Kidney (tissue), 14 donors: ENCODE results near the gene PANX1. TPM values are rescaled to one million over a fixed set of nuclear protein-coding genes. Genes with fewer than 3 reads are reported as not detected.
A peak's percentile ranks its signal among the peaks of the same experiment; 100 is the strongest.

Experiments
- DNase-seq, 5 donors: peaks; one replicate each; pipeline ENCODE4 v3.0.0-alpha.2; 2013 to 2020
- FAIRE-seq: peaks from 2 replicates; lab custom pipeline; 2012; peaks lifted over from hg19 to GRCh38; lab: Jason Lieb, UNC
- H3K27ac ChIP-seq, 2 donors: one replicate each; pipeline ENCODE4 v1.7.0; 2013; ENCODE audit warnings: low read depth in 2 of 2, low read length in 2 of 2, inconsistent platforms in 1 of 2
- H3K27me3 ChIP-seq: one replicate; pipeline ENCODE4 v1.7.1; 2013; ENCODE audit warnings: low read length, inconsistent platforms; ENCODE audit not compliant: control insufficient read depth, insufficient read depth
- H3K36me3 ChIP-seq, 3 donors: one replicate each; pipeline versions ENCODE4 v1.7.0 to v1.7.1; 2013; ENCODE audit warnings: low read length in 3 of 3, control low read depth in 1 of 3, inconsistent platforms in 1 of 3; ENCODE audit not compliant: insufficient read depth in 3 of 3, control insufficient read depth in 2 of 3
- H3K4me1 ChIP-seq, 3 donors: one replicate each; pipeline versions ENCODE4 v1.7.0 to v1.7.1; 2013; ENCODE audit warnings: low read length in 3 of 3, inconsistent platforms in 1 of 3, low read depth in 1 of 3; ENCODE audit not compliant: control insufficient read depth in 2 of 3, insufficient read depth in 2 of 3
- H3K4me3 ChIP-seq, 3 donors: one replicate each; pipeline versions ENCODE4 v1.7.0 to v1.8.1; 2013; ENCODE audit warnings: low read length in 3 of 3, control low read depth in 1 of 3, inconsistent platforms in 1 of 3
- H3K9ac ChIP-seq, 3 donors: one replicate each; pipeline versions ENCODE4 v1.7.0 to v1.7.1; 2013; ENCODE audit warnings: low read length in 3 of 3, control low read depth in 1 of 3, inconsistent platforms in 1 of 3
- H3K9me3 ChIP-seq, 3 donors: one replicate each; pipeline versions ENCODE4 v1.7.0 to v1.7.1; 2013; ENCODE audit warnings: low read length in 3 of 3, control low read depth in 1 of 3, inconsistent platforms in 1 of 3; ENCODE audit not compliant: control insufficient read depth in 2 of 3, insufficient read depth in 1 of 3
- intact Hi-C: fragments of 100-400 bp; cut with DNase I; formaldehyde crosslinking; loops from one replicate; pipeline ENCODE4 v1.11.1; 2022
- polyA plus RNA-seq: library from polyadenylated mRNA; stranded (reverse); fragments of 350-450 nt; fragmentation: Illumina TruSeq; extraction: RNeasy Lipid Tissue Mini Kit (QIAGEN cat#74804); gene quantifications from one replicate; pipeline ENCODE4 v1.2.3, GENCODE V29; 2014; ENCODE audit warnings: low read depth, low replicate concordance; ENCODE audit not compliant: insufficient read depth
- total RNA-seq: library from RNA; stranded (reverse); fragmentation: NEBNext Ultra II Directional; extraction: Animal tissue kit (Norgen Biotek cat#: 25700); gene quantifications from one replicate; pipeline ENCODE4 v1.2.1, GENCODE V29; 2021
- TF ChIP-seq, protein P1 (sequence below): IDR thresholded peaks from 3 replicates; pipeline ENCODE4 v1.5.1; 2012; ENCODE audit warnings: mild to moderate bottlenecking, moderate library complexity, borderline replicate concordance; ENCODE audit not compliant: insufficient read depth; ENCODE audit errors: extremely low read depth
- donor health status: control.
- donor health status: control.
- donor health status: control.
- donor health status: control.
- donor health status: control.
- donor health status: DM: yes; HTN: yes; CAD: no.
- donor health status: Normal renal cell carcinoma (clear cell type).

PANX1 gene
- total and polyA plus RNA-seq, 2 donors from 2014 or later, result 5.3 to 13.9 TPM

DNA sequence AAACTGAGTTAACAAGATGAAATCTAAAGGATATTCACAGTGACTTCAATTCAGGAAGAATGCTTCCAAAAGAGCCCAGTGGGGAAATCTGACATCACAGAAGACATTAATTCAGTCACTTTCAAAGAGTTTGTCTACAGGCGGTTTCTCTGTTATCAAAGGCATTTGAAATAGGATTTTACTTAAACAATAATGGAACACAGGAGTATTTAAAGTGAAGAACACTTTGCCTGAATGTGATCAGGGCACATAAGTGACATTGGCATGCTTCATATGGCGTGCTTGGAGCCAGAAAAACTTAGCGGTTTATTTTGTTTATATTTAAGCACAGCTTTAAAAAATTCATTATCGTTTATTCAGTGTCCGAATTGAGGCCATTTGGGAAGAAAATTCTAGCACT is 52.9 kb downstream of the PANX1 start:
- Histone ChIP-seq H3K9me3 (no peaks in the 10 kb centered on the region), H3K9ac (no peak overlapping the region), H3K4me1 (peaks cover 0 to 3% (median 2%) of the 10 kb centered on the region in 3 donors), H3K4me3 (no peak overlapping the region), H3K36me3 (peaks cover 3 to 11% (median 11%) of the 10 kb centered on the region in 3 donors), H3K27ac (no peak overlapping the region), H3K27me3 (no peaks in the 10 kb centered on the region)
- TF ChIP-seq, protein P1, sequence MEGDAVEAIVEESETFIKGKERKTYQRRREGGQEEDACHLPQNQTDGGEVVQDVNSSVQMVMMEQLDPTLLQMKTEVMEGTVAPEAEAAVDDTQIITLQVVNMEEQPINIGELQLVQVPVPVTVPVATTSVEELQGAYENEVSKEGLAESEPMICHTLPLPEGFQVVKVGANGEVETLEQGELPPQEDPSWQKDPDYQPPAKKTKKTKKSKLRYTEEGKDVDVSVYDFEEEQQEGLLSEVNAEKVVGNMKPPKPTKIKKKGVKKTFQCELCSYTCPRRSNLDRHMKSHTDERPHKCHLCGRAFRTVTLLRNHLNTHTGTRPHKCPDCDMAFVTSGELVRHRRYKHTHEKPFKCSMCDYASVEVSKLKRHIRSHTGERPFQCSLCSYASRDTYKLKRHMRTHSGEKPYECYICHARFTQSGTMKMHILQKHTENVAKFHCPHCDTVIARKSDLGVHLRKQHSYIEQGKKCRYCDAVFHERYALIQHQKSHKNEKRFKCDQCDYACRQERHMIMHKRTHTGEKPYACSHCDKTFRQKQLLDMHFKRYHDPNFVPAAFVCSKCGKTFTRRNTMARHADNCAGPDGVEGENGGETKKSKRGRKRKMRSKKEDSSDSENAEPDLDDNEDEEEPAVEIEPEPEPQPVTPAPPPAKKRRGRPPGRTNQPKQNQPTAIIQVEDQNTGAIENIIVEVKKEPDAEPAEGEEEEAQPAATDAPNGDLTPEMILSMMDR, result no peak
- intact Hi-C loops, result no loop called here
- no peak for DNase-seq
- FAIRE-seq, result no peak

DNA sequence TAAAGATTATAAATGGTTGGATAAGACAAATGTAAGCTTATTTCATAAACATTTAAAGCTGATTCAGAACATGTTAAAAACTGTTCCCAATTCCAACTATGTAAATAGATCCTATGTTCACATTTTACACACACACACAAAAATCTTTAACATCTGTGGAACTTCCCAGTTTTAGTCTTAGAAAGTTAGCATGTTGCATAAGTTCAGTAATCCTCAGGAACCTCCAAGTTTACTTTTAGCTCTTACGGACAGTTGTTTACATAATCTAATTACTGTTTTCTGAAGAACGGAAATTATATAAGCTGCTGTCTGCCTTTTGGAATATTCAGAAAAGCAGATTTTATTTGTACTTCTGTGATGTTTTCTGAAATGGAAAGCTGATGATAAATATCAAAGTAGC is 53.3 kb downstream of the PANX1 start:
- H3K9me3 ChIP-seq, result no peaks in the 10 kb centered on the region
- peaks cover 0 to 3% (median 2%) of the 10 kb centered on the region in 3 donors for H3K4me1 ChIP-seq
- H3K27me3 ChIP-seq, result no peaks in the 10 kb centered on the region
- TF ChIP-seq, protein P1, result no peak
- H3K36me3 ChIP-seq, result peaks cover 3 to 11% (median 11%) of the 10 kb centered on the region in 3 donors
- no peak overlapping the region for H3K27ac ChIP-seq
- FAIRE-seq (no peak), DNase-seq (no peak)
- H3K4me3 ChIP-seq, result no peak overlapping the region
- intact Hi-C loops, result no loop called here
- H3K9ac ChIP-seq, result no peak overlapping the region

DNA sequence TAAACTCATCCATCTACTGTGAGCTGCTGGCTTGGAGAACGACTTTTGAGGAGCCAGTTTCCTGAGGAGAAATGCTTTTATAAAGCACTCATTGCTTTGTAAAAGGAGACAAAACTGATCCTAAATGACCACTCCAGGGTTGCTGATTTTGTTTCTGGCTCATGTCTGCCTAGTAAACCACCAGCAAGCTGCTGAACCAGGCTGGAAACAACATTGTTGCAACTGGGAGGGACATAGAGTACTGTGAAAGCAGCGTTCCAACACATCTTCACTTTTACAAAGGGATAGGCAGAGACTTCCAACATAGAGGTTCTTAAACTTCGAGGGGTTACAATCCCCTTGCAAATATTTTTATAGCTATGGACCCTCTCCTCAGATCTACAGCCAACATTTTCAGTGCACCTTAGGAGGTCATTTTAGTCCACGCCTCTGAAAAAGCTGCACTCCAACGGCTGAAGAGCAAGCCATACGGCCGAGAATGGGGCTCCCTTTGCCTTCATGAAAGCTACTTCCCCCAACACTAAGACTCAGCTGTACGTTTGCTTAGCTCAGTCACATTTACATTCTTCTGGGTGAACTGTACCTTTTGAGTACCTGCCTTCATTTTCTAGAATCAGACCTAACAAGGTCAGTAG is 54.7 kb downstream of the PANX1 start:
- FAIRE-seq, result no peak
- no peak overlapping the region for H3K27ac ChIP-seq
- intact Hi-C loops, result no loop called here

More for the DNA sequence above, 54.7 kb downstream of the PANX1 start:
- TF ChIP-seq, protein P1, result no peak
- H3K36me3 ChIP-seq, result peaks cover 0 to 11% (median 10%) of the 10 kb centered on the region in 3 donors
- H3K9me3 ChIP-seq, result no peaks in the 10 kb centered on the region
- no peaks in the 10 kb centered on the region for H3K27me3 ChIP-seq
- H3K4me1 ChIP-seq, result peaks cover 0 to 3% (median 2%) of the 10 kb centered on the region in 3 donors
- H3K4me3 ChIP-seq, result peak overlapping the region in 1 of 3 donors; percentile 27
- no peak for DNase-seq
- H3K9ac ChIP-seq, result peak overlapping the region in 1 of 3 donors; percentile 8
